A549 (cell line): ENCODE data around the gene SHANK2.

Experiments
- CHD2 ChIP-seq: fragments of 150-350 bp; IDR thresholded peaks from 2 replicates; pipeline ENCODE4 v1.6.1; 2014; ENCODE audit warnings: low read length; ENCODE audit not compliant: partially characterized antibody
- FOXS1 ChIP-seq: fragments of 250-450 bp; sonication (Bioruptor Pico); IDR thresholded peaks from 2 replicates; pipeline ENCODE4 v1.5.0; 2020; ENCODE audit warnings: mild to moderate bottlenecking, moderate library complexity
- MYC ChIP-seq: IDR thresholded peaks from 2 replicates; pipeline ENCODE4 v1.6.1; 2012; ENCODE audit warnings: mild to moderate bottlenecking, inconsistent platforms, low read length, improper control_type of control experiment, borderline replicate concordance
- POLR2AphosphoS2 ChIP-seq: conservative IDR thresholded peaks from 2 replicates; pipeline ENCODE4 v1.6.1; 2012; ENCODE audit warnings: low read length, improper control_type of control experiment, inconsistent platforms
- RCOR1 ChIP-seq: fragments of 150-350 bp; IDR thresholded peaks from 2 replicates; pipeline ENCODE4 v1.6.1; 2014; ENCODE audit warnings: antibody characterized with exemption, low read length, low read depth
- TF ChIP-seq, protein P1 (sequence below): fragments of >200 bp; sonication (Bioruptor Twin); formaldehyde crosslinking; IDR thresholded peaks from 3 replicates; pipeline ENCODE4 v1.5.1; 2016

DNA sequence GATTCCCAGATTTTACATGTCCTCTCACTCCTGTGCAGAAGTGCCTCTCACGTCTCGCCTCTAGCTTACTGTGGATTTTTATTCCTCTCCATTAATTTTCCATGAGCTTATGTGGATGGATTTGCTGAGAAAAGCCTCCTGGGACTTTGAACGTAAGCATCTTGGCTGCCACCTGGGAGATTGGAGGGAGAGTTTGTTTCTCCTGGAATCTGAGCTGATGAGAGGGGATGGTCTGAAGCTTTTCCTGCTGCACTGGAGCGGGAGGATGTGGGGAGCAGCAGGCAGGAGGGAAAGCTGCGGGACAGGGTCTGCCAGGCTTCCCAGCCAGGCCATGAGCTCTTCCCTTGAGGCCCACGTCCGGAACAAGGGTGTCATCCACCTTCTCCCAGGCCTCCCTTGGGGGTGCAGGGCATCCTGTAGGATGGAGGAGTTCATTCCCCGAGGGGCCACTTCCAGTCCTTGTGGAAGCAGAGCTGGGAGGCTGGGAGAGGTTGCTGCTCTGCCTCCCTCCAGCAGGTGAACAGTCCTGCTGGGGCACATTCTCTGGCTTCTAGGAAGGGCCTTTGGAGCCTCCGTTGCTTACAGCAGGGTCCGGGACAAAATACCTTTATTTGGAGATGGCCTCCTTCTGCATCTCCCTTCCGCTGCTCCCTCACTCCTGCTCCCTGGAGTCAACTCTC is 3.6 kb upstream of the SHANK2 start:
- no peak for TF ChIP-seq CHD2
- TF ChIP-seq, protein P1, sequence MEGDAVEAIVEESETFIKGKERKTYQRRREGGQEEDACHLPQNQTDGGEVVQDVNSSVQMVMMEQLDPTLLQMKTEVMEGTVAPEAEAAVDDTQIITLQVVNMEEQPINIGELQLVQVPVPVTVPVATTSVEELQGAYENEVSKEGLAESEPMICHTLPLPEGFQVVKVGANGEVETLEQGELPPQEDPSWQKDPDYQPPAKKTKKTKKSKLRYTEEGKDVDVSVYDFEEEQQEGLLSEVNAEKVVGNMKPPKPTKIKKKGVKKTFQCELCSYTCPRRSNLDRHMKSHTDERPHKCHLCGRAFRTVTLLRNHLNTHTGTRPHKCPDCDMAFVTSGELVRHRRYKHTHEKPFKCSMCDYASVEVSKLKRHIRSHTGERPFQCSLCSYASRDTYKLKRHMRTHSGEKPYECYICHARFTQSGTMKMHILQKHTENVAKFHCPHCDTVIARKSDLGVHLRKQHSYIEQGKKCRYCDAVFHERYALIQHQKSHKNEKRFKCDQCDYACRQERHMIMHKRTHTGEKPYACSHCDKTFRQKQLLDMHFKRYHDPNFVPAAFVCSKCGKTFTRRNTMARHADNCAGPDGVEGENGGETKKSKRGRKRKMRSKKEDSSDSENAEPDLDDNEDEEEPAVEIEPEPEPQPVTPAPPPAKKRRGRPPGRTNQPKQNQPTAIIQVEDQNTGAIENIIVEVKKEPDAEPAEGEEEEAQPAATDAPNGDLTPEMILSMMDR = no peak
- TF ChIP-seq FOXS1 (CRISPR knock-in tag) = no peak
- no peak for TF ChIP-seq MYC
- no peak for TF ChIP-seq POLR2AphosphoS2
- TF ChIP-seq RCOR1 = no peak
